IPS DF 4.7 (cell line): ENCODE results near the gene CDHR1.
"Not testable (repeated sequence)": the region's sequence is repeated elsewhere in the genome, so short reads cannot be mapped to it uniquely, and the experiment has no call there.

Experiments
- DNase-seq: peaks from one replicate; pipeline ENCODE4 v3.0.0-alpha.2; 2013; ENCODE audit warnings: low spot score; ENCODE audit errors: extremely low read depth

The CDHR1 gene

GRCh38 chr10:84194424-84195043, at the start of gene CDHR1:
TSS of gene CDHR1 (plus strand) at chr10:84194537. CDS start at chr10:84194761, 224 bp downstream.
- DNase-seq, result no peak

GRCh38 chr10:84147347-84147746, 47.0 kb upstream of the CDHR1 start:
- DNase-seq, result no peak

GRCh38 chr10:84148006-84148597, 46.2 kb upstream of the CDHR1 start:
- not testable (repeated sequence) for DNase-seq

GRCh38 chr10:84149854-84150253, 44.5 kb upstream of the CDHR1 start:
- DNase-seq, result no peak

GRCh38 chr10:84152769-84153168, 41.6 kb upstream of the CDHR1 start:
- DNase-seq, result no peak

GRCh38 chr10:84155521-84155920, 38.8 kb upstream of the CDHR1 start:
- no peak for DNase-seq

GRCh38 chr10:84156009-84156408, 38.3 kb upstream of the CDHR1 start:
- no peak for DNase-seq

GRCh38 chr10:84156768-84157167, 37.6 kb upstream of the CDHR1 start:
- DNase-seq, result no peak

GRCh38 chr10:84158061-84158460, 36.3 kb upstream of the CDHR1 start:
- DNase-seq, result no peak

GRCh38 chr10:84158550-84158949, 35.8 kb upstream of the CDHR1 start:
- no peak for DNase-seq

- no peak for DNase-seq
Measured at GRCh38 chr10:84159076-84159685, 35.2 kb upstream of the CDHR1 start.

- no peak for DNase-seq
Measured at GRCh38 chr10:84160663-84161362, 33.5 kb upstream of the CDHR1 start.

GRCh38 chr10:84163996-84164395, 30.3 kb upstream of the CDHR1 start:
- DNase-seq, result no peak

GRCh38 chr10:84164442-84164841, 29.9 kb upstream of the CDHR1 start:
- DNase-seq, result no peak

GRCh38 chr10:84166620-84167288, 27.6 kb upstream of the CDHR1 start:
- DNase-seq, result no peak

- DNase-seq, result not testable (repeated sequence)
Measured at GRCh38 chr10:84167289-84167653, 27.1 kb upstream of the CDHR1 start.

GRCh38 chr10:84168382-84168781, 26.0 kb upstream of the CDHR1 start:
- not testable (repeated sequence) for DNase-seq

GRCh38 chr10:84171237-84171636, 23.1 kb upstream of the CDHR1 start:
- not testable (repeated sequence) for DNase-seq

GRCh38 chr10:84171700-84172466, 22.5 kb upstream of the CDHR1 start:
- DNase-seq, result not testable (repeated sequence)

GRCh38 chr10:84172467-84173356, 21.6 kb upstream of the CDHR1 start:
- DNase-seq, result no peak
